IMR-90 (cell line): ENCODE measurements around the gene PARD3. TPM values are rescaled to one million over a fixed set of nuclear protein-coding genes. Genes with fewer than 3 reads are reported as not detected.
A peak's percentile ranks its signal among the peaks of the same experiment; 100 is the strongest.

Experiments used
- ATAC-seq: fragments of 200-7000 bp; cut with Tn5 transposase; 2 replicates; pipeline ENCODE4 v1.9.1; 2020; ENCODE audit warnings: low read depth, mild to moderate bottlenecking, moderate library complexity
- BruUV-seq: library from RNA; stranded (reverse); fragments of 400-500 nt; replicated peaks from 2 replicates; lab custom pipeline; 2021; lab: Mats Ljungman, UMichigan
- CTCF ChIA-PET: fragments of 300-600 bp; formaldehyde crosslinking; extraction: SDS; loops from one replicate; lab custom pipeline; 2021; ENCODE audit warnings: antibody characterized with exemption; lab: Yijun Ruan, JAX
- POLR2A ChIA-PET: fragments of 300-600 bp; sonication (Branson Sonifier 250); formaldehyde crosslinking; loops from one replicate; lab custom pipeline; 2022; ENCODE audit warnings: antibody characterized with exemption; ENCODE audit not compliant: unreplicated experiment; lab: Charles Lee
- DNase-seq: peaks from one replicate; pipeline ENCODE4 v3.0.0; 2013
- H2AFZ ChIP-seq: replicated peaks from 2 replicates; pipeline ENCODE3; 2013; ENCODE audit warnings: low read length, mild to moderate bottlenecking; ENCODE audit not compliant: poor library complexity
- H2AK5ac ChIP-seq: 2 replicates; pipeline ENCODE4 v1.6.1; 2013; ENCODE audit warnings: low read depth, low read length, inconsistent platforms
- H2AK9ac ChIP-seq: replicated peaks from 2 replicates; pipeline ENCODE3; 2013; ENCODE audit warnings: mild to moderate bottlenecking, low read depth, low read length, moderate library complexity; ENCODE audit not compliant: poor library complexity
- H2BK120ac ChIP-seq: 2 replicates; pipeline ENCODE4 v1.6.1; 2013; ENCODE audit warnings: low read depth, low read length, inconsistent platforms
- H2BK15ac ChIP-seq: 3 replicates; pipeline ENCODE4 v1.6.1; 2013; ENCODE audit warnings: low read depth, low read length, inconsistent platforms
- H2BK20ac ChIP-seq: 2 replicates; pipeline ENCODE4 v1.6.1; 2013; ENCODE audit warnings: low read depth, mild to moderate bottlenecking, inconsistent platforms, low read length, moderate library complexity
- H2BK5ac ChIP-seq: 2 replicates; pipeline ENCODE4 v1.6.1; 2013; ENCODE audit warnings: mild to moderate bottlenecking, low read depth, low read length, inconsistent platforms; ENCODE audit not compliant: poor library complexity, severe bottlenecking
- H3K14ac ChIP-seq: replicated peaks from 2 replicates; pipeline ENCODE4 v1.6.1; 2013; ENCODE audit warnings: low read depth, low read length, inconsistent platforms
- H3K18ac ChIP-seq: 2 replicates; pipeline ENCODE4 v1.6.1; 2013; ENCODE audit warnings: low read depth, low read length, control low read depth
- H3K23ac ChIP-seq: 2 replicates; pipeline ENCODE4 v1.6.1; 2013; ENCODE audit warnings: low read depth, low read length, inconsistent platforms
- H3K27ac ChIP-seq: 2 replicates; pipeline ENCODE4 v1.5.1; 2013; ENCODE audit warnings: mild to moderate bottlenecking, control low read depth, low read length; ENCODE audit not compliant: insufficient read depth
- H3K27me3 ChIP-seq: 2 replicates; pipeline ENCODE4 v1.6.1; 2013; ENCODE audit warnings: low read length; ENCODE audit not compliant: control insufficient read depth, insufficient read depth
- H3K36me3 ChIP-seq: 2 replicates; pipeline ENCODE4 v1.6.1; 2013; ENCODE audit warnings: low read length, mixed read lengths; ENCODE audit not compliant: control insufficient read depth, insufficient read depth
- H3K4ac ChIP-seq: 2 replicates; pipeline ENCODE4 v1.6.1; 2013; ENCODE audit warnings: low read depth, low read length, inconsistent platforms
- H3K4me1 ChIP-seq: 2 replicates; pipeline ENCODE4 v1.6.1; 2013; ENCODE audit warnings: low read length, mixed read lengths; ENCODE audit not compliant: control insufficient read depth, insufficient read depth
- H3K4me2 ChIP-seq: 2 replicates; pipeline ENCODE4 v1.6.1; 2013; ENCODE audit warnings: low read depth, mild to moderate bottlenecking, control low read depth, low read length, moderate library complexity
- H3K4me3 ChIP-seq: 2 replicates; pipeline ENCODE4 v1.5.1; 2013; ENCODE audit warnings: low read depth, mild to moderate bottlenecking, control low read depth, low read length, moderate library complexity; ENCODE audit not compliant: insufficient read depth
- H3K56ac ChIP-seq: 2 replicates; pipeline ENCODE4 v1.6.1; 2013; ENCODE audit warnings: low read length, inconsistent platforms; ENCODE audit not compliant: insufficient read depth; ENCODE audit errors: extremely low read depth
- H3K79me1 ChIP-seq, 2 experiments: 2 replicates each; pipeline ENCODE4 v1.6.1; 2013; ENCODE audit warnings: low read length in 2 of 2, inconsistent platforms in 1 of 2, low read depth in 1 of 2
- H3K9ac ChIP-seq: 2 replicates; pipeline ENCODE4 v1.6.1; 2013; ENCODE audit warnings: low read depth, low read length, control low read depth
- H3K9me1 ChIP-seq: 2 replicates; pipeline ENCODE4 v1.6.1; 2013; ENCODE audit warnings: low read length, inconsistent platforms; ENCODE audit not compliant: insufficient read depth
- H3K9me3 ChIP-seq: 2 replicates; pipeline ENCODE4 v1.6.1; 2013; ENCODE audit warnings: low read length; ENCODE audit not compliant: control insufficient read depth, insufficient read depth
- H4K20me1 ChIP-seq: 2 replicates; pipeline ENCODE4 v1.6.1; 2013; ENCODE audit warnings: low read length, inconsistent platforms; ENCODE audit not compliant: insufficient read depth
- H4K5ac ChIP-seq: 2 replicates; pipeline ENCODE4 v1.6.1; 2013; ENCODE audit warnings: mild to moderate bottlenecking, low read depth, low read length, control low read depth
- H4K8ac ChIP-seq, 2 experiments: 2 replicates each; pipeline ENCODE4 v1.6.1; 2013; ENCODE audit warnings: low read depth in 2 of 2, low read length in 2 of 2, control low read depth in 1 of 2, inconsistent platforms in 1 of 2
- H4K91ac ChIP-seq: 2 replicates; pipeline ENCODE4 v1.6.1; 2013; ENCODE audit warnings: low read depth, low read length, inconsistent platforms; ENCODE audit not compliant: insufficient read depth
- MAFK ChIP-seq: IDR thresholded peaks from 2 replicates; pipeline ENCODE4 v1.6.1; 2012; ENCODE audit warnings: low read depth, low read length, improper control_type of control experiment
- RFX5 ChIP-seq: IDR thresholded peaks from 2 replicates; pipeline ENCODE4 v1.8.0; 2012; ENCODE audit warnings: low read depth, mild to moderate bottlenecking, low read length, moderate library complexity
- dilution Hi-C: fragments of 300-500 bp; cut with HindIII; formaldehyde crosslinking; loops from one replicate; pipeline ENCODE4 v1.14.3; 2018; ENCODE audit warnings: low sequenced_read_pairs; ENCODE audit not compliant: unreplicated experiment
- in situ Hi-C: fragments of 300-500 bp; cut with MboI; formaldehyde crosslinking; loops from 3 replicates; pipeline ENCODE4 v1.14.3; 2019; ENCODE audit warnings: low sequenced_read_pairs, inconsistent platforms, mixed read lengths
- intact Hi-C: fragments of 100-400 bp; cut with micrococcal nuclease; formaldehyde crosslinking; loops from 2 replicates; pipeline ENCODE4 v1.10.0; 2022
- polyA plus RNA-seq, 3 experiments: library from polyadenylated mRNA; depleted of rRNA; stranded (reverse); fragments of >200 nt; gene quantifications; 2 replicates each; pipeline ENCODE4 v1.2.3, GENCODE V29; 2012; ENCODE audit warnings: low replicate concordance in 1 of 3
- total RNA-seq: library from RNA; depleted of rRNA; stranded (reverse); fragments of >200 nt; gene quantifications from 2 replicates; pipeline ENCODE4 v1.2.3, GENCODE V29; 2012

The PARD3 gene
- total and polyA plus RNA-seq, 2 of the 4 experiments (the other 2 are of a cell fraction), result 14.6 to 37.5 TPM

GRCh38 chr10:34372509-34372908, 442.6 kb downstream of the PARD3 start:
- Histone ChIP-seq H3K27me3 (no peaks in the 10 kb centered on the region), H4K20me1 (no peaks in the 10 kb centered on the region), H2AFZ (no peak overlapping the region), H3K23ac (no peak overlapping the region), H3K4me3 (no peak overlapping the region), H3K9ac (no peak overlapping the region), H4K8ac (no peak overlapping the region), H4K5ac (no peak overlapping the region), H2BK20ac (no peak overlapping the region), H3K18ac (no peak overlapping the region), H3K9me1 (no peaks in the 10 kb centered on the region), H3K27ac (no peak overlapping the region), H3K4ac (no peak overlapping the region), H2BK5ac (no peak overlapping the region), H2AK9ac (no peak overlapping the region), H2AK5ac (no peak overlapping the region), H4K91ac (no peak overlapping the region), H3K36me3 (0 out of 2 replicates have a peak, but pooled peaks cover 4% of the 10 kb centered on the region), H3K4me2 (no peak overlapping the region), H2BK15ac (no peak overlapping the region), H3K79me1 (no peaks in the 10 kb centered on the region), H3K9me3 (no peaks in the 10 kb centered on the region), H2BK120ac (no peak overlapping the region), H3K14ac (no peak overlapping the region), H3K56ac (no peak overlapping the region), H3K4me1 (no peaks in the 10 kb centered on the region)
- TF ChIP-seq MAFK, result peak; percentile 44
- TF ChIP-seq RFX5, result no peak
- no peak for ATAC-seq
- ChIA-PET CTCF (interaction anchor here (0.8 kb wide), 1 partner anchor 270 kb away, joined by 4 read pairs; no protein-coding TSS in a partner anchor), POLR2A (no interaction called here)
- no TSS peak for BruUV-seq
- DNase-seq, result no peak
- in situ Hi-C loops (no loop called here), intact Hi-C loops (loop anchor here (10.0 kb wide), 1 partner anchor 252 kb away; no protein-coding TSS in a partner anchor), dilution Hi-C loops (no loop called here)
